ENCODE measurements around the gene ADD3. TPM values are rescaled to one million over a fixed set of nuclear protein-coding genes. Genes with fewer than 3 reads are reported as not detected.

The ADD3 gene
- total RNA-seq, 1 experiment from 2014 or later: 59.9 TPM

GRCh38 chr10:109996766-109997171, 11.0 kb upstream of the ADD3 start:
- Histone ChIP-seq H4K8ac (replicated peaks; ENCODE audit: insufficient read length, low read depth, low read length) (no peak overlapping the region), H3T11ph (ENCODE audit: low read length) (no peak overlapping the region), H2BK120ac (ENCODE audit: low read depth, low read length, poor library complexity, severe bottlenecking) (no peak overlapping the region), H2BK5ac (ENCODE audit: insufficient read length, low read length) (no peak overlapping the region), H2AK5ac (ENCODE audit: insufficient read length, low read length) (no peak overlapping the region), H4K20me1 (ENCODE audit: control insufficient read depth, insufficient read depth, insufficient read length) (no peaks in the 10 kb centered on the region), H3K27ac (ENCODE audit: insufficient read length, low read depth, low read length) (no peak overlapping the region), H3K56ac (ENCODE audit: insufficient read length, low read depth, low read length) (no peak overlapping the region), H2AFZ (ENCODE audit: low read length) (no peak overlapping the region), H3K9ac (ENCODE audit: extremely low read depth, insufficient read length, low read length) (no peak overlapping the region), H3K18ac (ENCODE audit: insufficient read length, low read depth, low read length) (no peak overlapping the region), H3K14ac (ENCODE audit: insufficient read depth, low read length) (no peak overlapping the region), H3K27me3 (ENCODE audit: insufficient read depth, low read length) (no peaks in the 10 kb centered on the region), H4K5ac (ENCODE audit: insufficient read length, low read depth, low read length) (no peak overlapping the region), H3K4me2 (ENCODE audit: insufficient read depth, insufficient read length, low read length) (no peak overlapping the region), H3K4ac (ENCODE audit: low read depth, low read length) (no peak overlapping the region), H2BK15ac (ENCODE audit: low read depth, low read length) (no peak overlapping the region), H3K79me1 (ENCODE audit: insufficient read depth, low read depth, low read length, poor library complexity, severe bottlenecking) (no peaks in the 10 kb centered on the region), H3K4me1 (ENCODE audit: insufficient read depth, low read length) (no peaks in the 10 kb centered on the region; the same call in 1 of the 2 replicates), H4K91ac (ENCODE audit: insufficient read length, low read depth, low read length) (no peak overlapping the region), H3K79me2 (ENCODE audit: insufficient read depth, low read length) (no peaks in the 10 kb centered on the region), H2BK20ac (ENCODE audit: low read depth, low read length, poor library complexity, severe bottlenecking) (no peak overlapping the region), H2BK12ac (ENCODE audit: insufficient read length, low read depth, low read length) (no peak overlapping the region), H3K23me2 (ENCODE audit: insufficient read length, low read depth, low read length, poor library complexity, severe bottlenecking) (no peaks in the 10 kb centered on the region), H3K9me3 (ENCODE audit: control insufficient read depth, low read depth, low read length) (no peaks in the 10 kb centered on the region), H3K23ac (ENCODE audit: insufficient read length, low read depth, low read length) (no peak overlapping the region)
- TF ChIP-seq, protein P1, sequence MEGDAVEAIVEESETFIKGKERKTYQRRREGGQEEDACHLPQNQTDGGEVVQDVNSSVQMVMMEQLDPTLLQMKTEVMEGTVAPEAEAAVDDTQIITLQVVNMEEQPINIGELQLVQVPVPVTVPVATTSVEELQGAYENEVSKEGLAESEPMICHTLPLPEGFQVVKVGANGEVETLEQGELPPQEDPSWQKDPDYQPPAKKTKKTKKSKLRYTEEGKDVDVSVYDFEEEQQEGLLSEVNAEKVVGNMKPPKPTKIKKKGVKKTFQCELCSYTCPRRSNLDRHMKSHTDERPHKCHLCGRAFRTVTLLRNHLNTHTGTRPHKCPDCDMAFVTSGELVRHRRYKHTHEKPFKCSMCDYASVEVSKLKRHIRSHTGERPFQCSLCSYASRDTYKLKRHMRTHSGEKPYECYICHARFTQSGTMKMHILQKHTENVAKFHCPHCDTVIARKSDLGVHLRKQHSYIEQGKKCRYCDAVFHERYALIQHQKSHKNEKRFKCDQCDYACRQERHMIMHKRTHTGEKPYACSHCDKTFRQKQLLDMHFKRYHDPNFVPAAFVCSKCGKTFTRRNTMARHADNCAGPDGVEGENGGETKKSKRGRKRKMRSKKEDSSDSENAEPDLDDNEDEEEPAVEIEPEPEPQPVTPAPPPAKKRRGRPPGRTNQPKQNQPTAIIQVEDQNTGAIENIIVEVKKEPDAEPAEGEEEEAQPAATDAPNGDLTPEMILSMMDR (conservative IDR thresholded peaks at IDR 0.05): no peak
- Mint-ChIP-seq H3K4me1 (peaks cover 21 to 22% of the 10 kb centered on the region in 2 experiments), H3K9me3 (no peaks in the 10 kb centered on the region), H3K4me3 (no peak overlapping the region), H3K27ac (no peak overlapping the region), H3K36me3 (ENCODE audit: insufficient read depth in 1 of 3, low read depth in 3 of 3) (no peaks in the 10 kb centered on the region), H3K27me3 (ENCODE audit: low read depth) (no peaks in the 10 kb centered on the region; the same call in 1 of the 2 replicates)
- DNase-seq: no peak
- WGBS (ENCODE audit: extremely low coverage, insufficient read length, low lambda C conversion rate): no CpG with 5 or more reads among the region's 3 CpGs

All from H9 (cell line).